Mucosa of rectum (tissue), 2 donors: ENCODE data around the gene HCN4.

Experiments used
- H3K27ac ChIP-seq, 2 donors: one replicate each; pipeline ENCODE4 v1.7.0; 2013; ENCODE audit warnings: inconsistent platforms in 2 of 2, low read depth in 2 of 2, low read length in 2 of 2
- H3K27me3 ChIP-seq, 2 donors: one replicate each; pipeline ENCODE4 v1.7.0; 2013; ENCODE audit warnings: low read length in 2 of 2; ENCODE audit not compliant: control insufficient read depth in 2 of 2, insufficient read depth in 2 of 2
- H3K36me3 ChIP-seq, 2 donors: one replicate each; pipeline ENCODE4 v1.7.0; 2013; ENCODE audit warnings: low read length in 2 of 2; ENCODE audit not compliant: control insufficient read depth in 2 of 2, insufficient read depth in 2 of 2
- H3K4me1 ChIP-seq, 2 donors: one replicate each; pipeline ENCODE4 v1.7.0; 2013; ENCODE audit warnings: low read length in 2 of 2, mild to moderate bottlenecking in 1 of 2; ENCODE audit not compliant: control insufficient read depth in 2 of 2, insufficient read depth in 2 of 2
- H3K4me3 ChIP-seq, 2 donors: one replicate each; pipeline ENCODE4 v1.7.0; 2013; ENCODE audit warnings: low read length in 2 of 2
- H3K9ac ChIP-seq, 2 donors: one replicate each; pipeline ENCODE4 v1.7.0; 2013; ENCODE audit warnings: low read length in 2 of 2, low read depth in 1 of 2, mild to moderate bottlenecking in 1 of 2
- H3K9me3 ChIP-seq, 2 donors: one replicate each; pipeline ENCODE4 v1.7.0; 2013; ENCODE audit warnings: low read length in 2 of 2; ENCODE audit not compliant: control insufficient read depth in 2 of 2
- donor health status: healthy.
- donor health status: Normal muscosa, but diverticular disease.

Gene HCN4

DNA sequence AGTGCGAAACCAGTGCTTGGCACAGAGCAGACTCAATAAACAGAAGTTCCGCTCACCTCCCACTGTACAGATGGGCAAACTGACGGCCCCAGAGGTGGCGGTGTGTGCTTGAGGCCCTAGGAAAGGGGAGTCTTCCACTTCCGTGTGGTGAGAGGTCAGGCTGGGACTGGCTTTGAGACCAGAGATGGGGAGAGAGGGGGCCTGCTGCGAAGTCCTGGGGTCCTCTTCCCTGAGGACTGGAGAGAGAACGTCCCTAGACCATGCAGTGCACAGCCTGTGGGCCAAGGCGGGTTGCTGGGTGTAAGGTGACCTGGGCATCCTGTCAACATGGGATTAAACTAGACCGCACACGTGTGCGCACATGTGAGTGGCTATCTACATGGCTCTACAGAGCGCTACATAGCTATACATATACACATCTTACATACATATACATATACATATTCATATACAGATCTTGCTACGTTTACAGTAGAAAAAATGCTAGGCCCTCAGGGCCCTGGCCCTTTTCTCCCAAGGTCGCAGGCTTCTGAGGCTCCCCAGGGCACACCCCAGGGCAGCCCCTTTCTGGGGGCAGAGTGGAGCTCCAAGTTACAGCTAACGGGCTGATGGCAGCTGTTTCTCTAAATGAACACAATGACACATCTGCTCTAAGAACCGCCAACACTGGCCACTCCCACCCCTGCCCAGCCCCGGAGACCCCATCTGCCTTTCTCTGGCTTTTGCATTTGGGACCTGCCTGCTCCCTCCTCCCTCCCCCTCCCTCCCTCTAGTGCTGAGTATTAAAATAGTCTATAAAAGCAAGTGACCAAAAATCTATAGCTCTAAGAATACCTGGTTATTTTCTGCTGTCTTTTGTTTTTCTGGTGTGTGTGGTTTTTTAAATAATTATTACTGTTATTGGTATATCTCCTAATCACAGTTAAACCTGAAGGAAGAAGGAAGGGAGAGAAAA lies 47.0 kb downstream of the HCN4 start:
- no peak overlapping the region for H3K9ac ChIP-seq
- H3K27me3 ChIP-seq: peaks cover 0 to 6% of the 10 kb centered on the region in 2 donors
- no peaks in the 10 kb centered on the region for H3K4me1 ChIP-seq
- H3K36me3 ChIP-seq: no peaks in the 10 kb centered on the region
- H3K9me3 ChIP-seq: no peaks in the 10 kb centered on the region
- H3K4me3 ChIP-seq: no peak overlapping the region
- no peak overlapping the region for H3K27ac ChIP-seq

DNA sequence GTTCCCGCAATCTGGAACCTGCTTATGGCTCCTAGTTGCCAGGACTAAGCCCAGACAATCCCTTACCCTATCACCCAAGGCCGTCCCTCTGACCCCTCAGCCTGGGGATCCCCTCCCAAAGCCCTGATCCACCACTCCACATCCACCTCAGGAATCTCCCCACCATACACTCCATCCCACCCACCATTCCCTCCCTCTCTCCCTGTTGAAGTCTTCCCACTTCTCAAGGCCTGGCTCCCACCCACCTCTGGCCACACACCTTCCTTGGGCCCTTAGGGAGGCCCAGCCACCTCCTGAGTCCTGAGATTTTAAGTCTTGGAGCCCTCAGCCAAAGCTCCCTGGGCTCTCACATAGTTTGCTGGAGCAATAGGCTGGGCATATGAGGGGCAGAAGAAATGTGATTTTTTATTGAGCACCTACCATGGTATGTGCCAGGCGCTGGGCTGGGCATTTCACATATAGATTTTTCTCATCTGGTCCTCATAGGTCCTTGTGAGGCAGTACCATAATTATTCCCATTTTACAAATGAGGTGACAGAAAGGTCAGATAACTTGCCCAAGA lies 48.1 kb downstream of the HCN4 start:
- no peak overlapping the region for H3K4me3 ChIP-seq
- peaks cover 0 to 6% of the 10 kb centered on the region in 2 donors for H3K27me3 ChIP-seq
- no peak overlapping the region for H3K27ac ChIP-seq
- no peak overlapping the region for H3K9ac ChIP-seq
- H3K4me1 ChIP-seq: no peaks in the 10 kb centered on the region
- H3K36me3 ChIP-seq: no peaks in the 10 kb centered on the region
- H3K9me3 ChIP-seq: no peaks in the 10 kb centered on the region

DNA sequence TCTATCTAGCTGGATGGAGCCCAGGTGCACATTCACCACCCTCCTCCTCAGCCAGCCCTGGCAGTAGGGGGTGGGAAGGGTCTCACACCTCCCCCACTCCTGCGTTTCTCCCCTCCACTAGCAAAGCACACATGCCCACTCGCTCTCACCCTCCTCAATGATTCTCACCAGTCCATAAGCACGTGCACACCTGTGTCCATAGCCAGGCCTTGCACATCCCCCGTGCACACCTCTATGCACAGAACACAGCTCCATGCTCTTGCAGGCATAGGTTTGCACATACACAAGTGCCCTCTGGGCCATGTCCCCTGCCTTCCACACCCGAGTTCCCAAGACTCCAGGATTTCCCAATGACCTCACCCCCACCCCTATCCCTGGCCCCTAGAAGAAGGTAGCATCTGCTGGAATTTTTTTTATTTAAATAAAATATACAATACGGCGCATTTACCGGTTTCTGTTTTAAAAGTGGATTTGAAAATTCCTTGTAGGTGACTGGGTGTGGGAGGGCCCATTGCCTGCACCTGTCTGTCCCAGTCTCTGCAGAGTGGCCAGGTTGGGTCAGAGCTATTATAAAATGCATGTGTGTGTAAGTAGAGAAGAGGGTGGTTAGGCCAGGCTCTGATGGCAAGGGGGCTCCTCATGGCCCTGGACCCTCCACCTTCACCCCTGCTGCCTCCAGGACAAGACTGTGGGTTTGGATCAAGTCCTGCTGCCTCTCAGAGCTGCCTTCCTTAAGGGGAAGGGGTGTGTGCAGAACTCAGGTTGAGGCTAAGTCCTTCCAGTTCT lies 49.1 kb downstream of the HCN4 start:
- no peaks in the 10 kb centered on the region for H3K4me1 ChIP-seq

DNA sequence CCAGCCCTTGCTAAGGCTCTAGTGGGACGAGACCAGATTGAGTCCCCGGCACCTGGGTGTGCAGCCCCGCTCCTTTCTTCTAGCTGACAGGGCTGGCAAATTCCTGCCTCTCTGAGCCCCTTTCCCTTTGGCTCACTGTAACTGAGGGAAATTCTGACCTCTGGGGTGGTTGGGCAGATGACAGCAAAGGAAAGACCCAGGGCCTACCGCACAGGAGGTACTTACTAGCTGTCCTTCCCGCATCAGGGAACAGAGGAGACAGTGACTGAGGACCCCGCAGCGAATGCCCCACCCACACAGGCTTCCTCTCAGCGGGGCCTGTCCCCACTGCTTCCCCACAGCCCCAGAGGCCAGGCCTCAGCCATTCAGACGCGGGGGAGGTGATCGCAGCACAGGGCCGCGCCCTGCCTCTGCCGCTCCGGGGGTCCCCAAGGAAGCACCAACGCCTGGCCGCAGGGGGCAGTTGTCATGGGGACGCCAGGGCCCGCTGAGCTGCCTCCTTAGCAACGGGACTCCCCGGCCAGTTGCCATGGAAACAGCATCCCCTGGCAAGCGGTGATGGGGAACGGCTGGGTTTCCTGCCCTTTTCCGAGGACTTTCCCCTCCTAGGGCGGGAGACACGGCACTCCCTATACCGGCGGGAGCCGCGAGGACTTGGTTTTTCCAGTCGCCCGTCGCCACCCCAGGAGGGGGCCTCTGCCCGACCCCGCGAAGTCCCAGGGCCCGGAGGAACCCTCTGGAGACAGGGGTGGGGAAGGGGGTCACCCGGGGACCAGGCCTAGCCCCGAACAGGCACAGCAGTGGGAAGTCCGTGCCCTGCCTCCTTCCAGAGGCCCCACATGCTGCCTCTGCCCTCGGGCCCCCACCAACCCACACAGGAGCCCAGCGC lies 50.1 kb downstream of the HCN4 start:
- H3K36me3 ChIP-seq: peaks cover 0 to 2% of the 10 kb centered on the region in 2 donors
- no peak overlapping the region for H3K4me3 ChIP-seq
- no peak overlapping the region for H3K9ac ChIP-seq
- H3K27me3 ChIP-seq: peaks cover 0 to 6% of the 10 kb centered on the region in 2 donors
- H3K4me1 ChIP-seq: no peaks in the 10 kb centered on the region
- no peaks in the 10 kb centered on the region for H3K9me3 ChIP-seq
- no peak overlapping the region for H3K27ac ChIP-seq

More for the DNA sequence above, 49.1 kb downstream of the HCN4 start:
- no peak overlapping the region for H3K4me3 ChIP-seq
- H3K36me3 ChIP-seq: no peaks in the 10 kb centered on the region
- H3K27ac ChIP-seq: no peak overlapping the region
- H3K27me3 ChIP-seq: peaks cover 0 to 6% of the 10 kb centered on the region in 2 donors
- no peak overlapping the region for H3K9ac ChIP-seq
- no peaks in the 10 kb centered on the region for H3K9me3 ChIP-seq

DNA sequence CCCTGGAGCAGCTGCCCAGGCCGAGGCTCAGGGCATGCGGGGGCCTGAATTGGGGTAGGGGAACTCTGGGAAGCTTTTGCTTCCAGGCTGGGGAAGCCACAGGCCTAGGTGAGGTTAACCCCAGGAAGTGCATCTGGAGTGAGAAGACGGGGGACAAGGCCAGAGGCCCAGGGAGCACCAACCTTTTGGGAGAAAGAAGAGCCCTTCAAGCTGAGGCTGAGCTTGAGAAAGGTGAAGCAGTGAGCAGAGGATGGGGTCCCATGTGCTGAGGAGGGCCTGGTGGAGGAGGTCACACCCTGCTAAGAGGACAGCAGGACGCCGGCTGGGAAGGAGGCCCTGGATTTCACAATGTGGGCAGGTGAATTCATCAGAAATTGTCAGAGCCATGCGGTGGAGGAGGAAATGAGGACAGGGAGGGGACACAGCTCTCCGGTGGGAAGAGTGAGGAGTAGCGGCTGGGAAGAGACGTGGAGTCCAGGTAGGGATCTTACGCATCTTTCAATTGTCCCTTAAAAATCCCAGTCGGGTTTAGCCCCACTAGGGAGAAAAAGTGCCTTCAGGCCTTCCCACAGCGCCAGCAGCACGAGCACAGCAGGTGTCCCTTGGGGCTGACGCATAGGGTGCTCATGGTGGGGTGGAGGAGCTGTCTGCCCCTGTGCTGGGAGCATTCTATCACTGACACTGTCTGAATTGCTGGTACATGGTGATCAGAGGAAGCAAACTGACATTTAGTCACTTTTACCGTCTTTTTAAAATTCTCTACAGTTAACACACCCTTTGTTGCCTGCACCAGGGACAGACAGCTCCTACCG lies 50.9 kb downstream of the HCN4 start:
- no peak overlapping the region for H3K4me3 ChIP-seq
- H3K9me3 ChIP-seq: no peaks in the 10 kb centered on the region
- H3K27ac ChIP-seq: no peak overlapping the region
- H3K36me3 ChIP-seq: peaks cover 0 to 2% of the 10 kb centered on the region in 2 donors
- H3K4me1 ChIP-seq: no peaks in the 10 kb centered on the region
- no peak overlapping the region for H3K9ac ChIP-seq
- peaks cover 0 to 6% of the 10 kb centered on the region in 2 donors for H3K27me3 ChIP-seq

DNA sequence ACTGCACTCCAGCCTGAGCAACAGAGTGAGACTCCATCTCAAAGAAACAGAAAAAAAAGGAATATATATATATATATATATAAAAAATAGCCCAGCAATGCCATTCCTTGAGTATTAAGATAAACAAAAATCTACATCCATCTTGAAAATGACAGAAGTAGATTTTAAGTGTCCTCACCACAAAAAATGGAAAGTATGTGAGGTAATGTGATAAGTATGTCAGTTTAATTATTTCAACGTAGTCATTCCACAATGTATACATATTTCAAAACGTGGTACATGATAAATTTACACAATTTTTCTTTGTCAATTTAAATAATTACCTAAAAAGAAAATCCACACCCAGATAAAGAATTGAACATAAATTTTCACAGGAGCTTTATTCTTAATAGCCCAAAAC lies 54.9 kb downstream of the HCN4 start:
- Histone ChIP-seq H3K9ac (no peak overlapping the region), H3K27ac (no peak overlapping the region), H3K27me3 (no peaks in the 10 kb centered on the region), H3K9me3 (no peaks in the 10 kb centered on the region), H3K4me1 (no peaks in the 10 kb centered on the region), H3K4me3 (no peak overlapping the region), H3K36me3 (peaks cover 2 to 4% of the 10 kb centered on the region in 2 donors)

DNA sequence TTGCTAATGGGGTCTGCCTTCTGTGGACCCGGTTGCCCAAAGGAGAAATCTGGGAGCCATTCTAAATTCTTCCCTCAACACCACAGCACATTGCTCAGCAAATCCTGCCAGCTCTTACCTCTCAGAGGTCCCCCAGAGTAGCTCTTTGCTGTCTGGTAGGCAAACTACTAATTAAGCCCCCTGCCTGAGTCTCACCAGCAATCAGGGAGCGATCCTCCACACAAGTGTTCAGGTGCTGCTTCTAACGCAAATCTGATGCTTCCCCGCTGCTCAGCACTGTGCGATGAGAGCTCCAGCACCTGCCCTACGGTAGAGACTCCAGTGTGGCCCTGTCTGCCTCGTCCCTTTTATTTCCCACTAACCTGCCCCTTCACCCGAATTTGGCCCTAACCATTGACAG lies 60.5 kb downstream of the HCN4 start:
- Histone ChIP-seq H3K4me1 (no peaks in the 10 kb centered on the region), H3K9me3 (no peaks in the 10 kb centered on the region), H3K27ac (no peak overlapping the region), H3K27me3 (no peaks in the 10 kb centered on the region), H3K36me3 (peaks cover 18 to 23% of the 10 kb centered on the region in 2 donors), H3K4me3 (no peak overlapping the region), H3K9ac (no peak overlapping the region)

DNA sequence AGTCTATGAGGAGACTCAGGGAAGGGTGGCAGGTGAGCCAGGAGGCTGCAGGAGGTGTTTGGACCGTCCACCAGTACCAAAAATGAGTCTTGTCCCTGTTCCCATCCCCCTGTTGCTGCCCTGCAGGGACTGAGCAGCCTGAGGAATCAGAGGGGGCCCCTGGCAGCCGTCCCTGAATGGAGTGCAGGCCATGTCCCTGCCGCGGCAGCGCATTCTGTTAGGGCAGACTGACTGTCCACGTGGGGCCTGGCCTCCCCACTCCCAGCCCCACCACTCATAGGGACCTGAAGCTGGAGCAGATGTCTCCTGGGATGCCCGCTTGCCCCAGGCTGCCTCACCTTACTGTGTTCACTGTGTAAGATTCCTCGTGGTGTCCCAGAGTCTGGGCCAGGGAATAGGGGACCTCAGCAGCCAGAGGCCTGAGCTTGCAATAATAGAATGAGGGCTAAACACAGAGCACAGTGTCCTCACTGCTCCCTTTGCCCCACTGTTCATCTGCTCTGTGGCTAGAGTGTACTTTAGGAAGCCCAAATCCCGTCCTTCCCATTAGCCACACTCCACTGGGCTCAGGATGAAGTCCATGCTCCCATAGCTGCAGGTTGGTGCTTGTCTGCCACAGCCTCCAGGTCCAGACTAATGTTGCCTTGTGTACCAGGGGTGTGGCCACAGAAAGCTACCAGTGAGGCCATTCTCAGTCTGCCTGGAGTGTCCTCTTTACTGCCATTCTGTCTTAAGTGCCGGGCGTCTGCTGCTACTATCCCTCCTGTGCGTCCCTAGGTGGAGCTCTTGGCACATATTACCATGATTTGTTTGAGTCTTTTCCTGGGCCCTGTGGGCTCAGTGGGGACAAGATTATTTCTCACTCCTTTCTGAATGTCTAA lies 63.2 kb downstream of the HCN4 start:
- no peak overlapping the region for H3K9ac ChIP-seq
- no peaks in the 10 kb centered on the region for H3K27me3 ChIP-seq
- H3K36me3 ChIP-seq: peaks cover 40 to 46% of the 10 kb centered on the region in 2 donors
- H3K4me3 ChIP-seq: no peak overlapping the region
- H3K9me3 ChIP-seq: no peaks in the 10 kb centered on the region
- H3K4me1 ChIP-seq: no peaks in the 10 kb centered on the region
- H3K27ac ChIP-seq: no peak overlapping the region
